GM23338 (cell line): ENCODE results near the gene FNDC3B. TPM values are rescaled to one million over a fixed set of nuclear protein-coding genes. Genes with fewer than 3 reads are reported as not detected.
A peak's percentile ranks its signal among the peaks of the same experiment; 100 is the strongest.

Source experiments
- ATAC-seq: fragments of 200-7000 bp; cut with Tn5 transposase; 3 replicates; pipeline ENCODE4 v1.9.1; 2020
- DNase-seq: peaks from one replicate; pipeline ENCODE4 v3.0.0-alpha.2; 2015; ENCODE audit warnings: low spot score
- H2AFZ ChIP-seq: fragments of 200-600 bp; sonication (generic); 2 replicates; pipeline ENCODE4 v1.8.0; 2016; ENCODE audit warnings: antibody characterized with exemption, mild to moderate bottlenecking, moderate library complexity
- H3F3A ChIP-seq: fragments of 200-600 bp; sonication (generic); replicated peaks from 2 replicates; pipeline ENCODE4 v1.8.0; 2017; ENCODE audit warnings: antibody characterized with exemption, mixed run types, low read depth
- H3K27ac ChIP-seq: fragments of 200-600 bp; sonication (generic); 2 replicates; pipeline ENCODE4 v1.6.1; 2016; ENCODE audit warnings: low read depth
- H3K27me3 ChIP-seq: fragments of 200-600 bp; sonication (generic); 2 replicates; pipeline ENCODE4 v1.8.0; 2016; ENCODE audit warnings: mild to moderate bottlenecking, mixed run types, moderate library complexity; ENCODE audit not compliant: insufficient read depth
- H3K36me3 ChIP-seq: fragments of 200-600 bp; sonication (generic); 2 replicates; pipeline ENCODE4 v1.8.0; 2016; ENCODE audit warnings: mild to moderate bottlenecking; ENCODE audit not compliant: insufficient read depth
- H3K4me1 ChIP-seq: fragments of 200-600 bp; sonication (generic); 2 replicates; pipeline ENCODE4 v1.8.0; 2016; ENCODE audit warnings: mild to moderate bottlenecking, moderate library complexity; ENCODE audit not compliant: insufficient read depth
- H3K4me2 ChIP-seq: fragments of 200-600 bp; sonication (generic); 2 replicates; pipeline ENCODE4 v1.7.1; 2017; ENCODE audit warnings: mixed run types
- H3K4me3 ChIP-seq: fragments of 200-600 bp; sonication (generic); 2 replicates; pipeline ENCODE4 v1.6.1; 2016; ENCODE audit warnings: mixed run types
- H3K79me2 ChIP-seq: fragments of 200-600 bp; sonication (generic); replicated peaks from 2 replicates; pipeline ENCODE4 v1.8.0; 2017; ENCODE audit warnings: mild to moderate bottlenecking; ENCODE audit not compliant: insufficient read depth
- H3K9me2 ChIP-seq: fragments of 200-600 bp; sonication (generic); 2 replicates; pipeline ENCODE4 v1.8.0; 2017; ENCODE audit not compliant: insufficient read depth
- H4K20me1 ChIP-seq: fragments of 200-600 bp; sonication (generic); replicated peaks from 2 replicates; pipeline ENCODE4 v1.8.0; 2017; ENCODE audit warnings: mild to moderate bottlenecking; ENCODE audit not compliant: insufficient read depth
- H3K27ac Mint-ChIP-seq: 2 replicates; pipeline ENCODE4 v1.8.0; 2020; ENCODE audit warnings: inconsistent platforms, mild to moderate bottlenecking, moderate library complexity, mixed read lengths
- H3K27me3 Mint-ChIP-seq: 3 replicates; pipeline ENCODE4 v1.8.0; 2022; ENCODE audit warnings: low read depth, mild to moderate bottlenecking, moderate library complexity, mixed read lengths, inconsistent platforms; ENCODE audit not compliant: insufficient read depth, poor library complexity
- H3K36me3 Mint-ChIP-seq: 3 replicates; pipeline ENCODE4 v1.8.0; 2021; ENCODE audit warnings: low read depth, mild to moderate bottlenecking, inconsistent platforms, moderate library complexity, mixed read lengths
- H3K4me1 Mint-ChIP-seq: 3 replicates; pipeline ENCODE4 v1.8.0; 2020; ENCODE audit warnings: mild to moderate bottlenecking, inconsistent platforms, mixed read lengths
- H3K4me3 Mint-ChIP-seq: 3 replicates; pipeline ENCODE4 v1.8.0; 2021; ENCODE audit warnings: moderate library complexity, mild to moderate bottlenecking, inconsistent platforms, mixed read lengths
- H3K9me3 Mint-ChIP-seq: 3 replicates; pipeline ENCODE4 v1.8.0; 2020; ENCODE audit warnings: moderate library complexity, mild to moderate bottlenecking, inconsistent platforms, mixed read lengths
- CREB1 ChIP-seq: fragments of 250-450 bp; sonication (Bioruptor Pico); IDR thresholded peaks from 2 replicates; pipeline ENCODE4 v1.5.0; 2020; ENCODE audit warnings: low read depth, mild to moderate bottlenecking, moderate library complexity
- CTCF ChIP-seq, 2 experiments: fragments of 200-600 bp in 1 of 2; sonication (generic) in 1 of 2; conservative IDR thresholded peaks; 2 replicates each; pipeline versions ENCODE4 v1.5.1 to v1.6.1; 2016 to 2017; ENCODE audit warnings: antibody characterized with exemption in 2 of 2, low read depth in 2 of 2, mild to moderate bottlenecking in 2 of 2, moderate library complexity in 1 of 2
- ETS1 ChIP-seq: IDR thresholded peaks from 2 replicates; pipeline ENCODE4 v1.6.1; 2016; ENCODE audit warnings: antibody characterized with exemption
- EZH2 ChIP-seq: fragments of 200-600 bp; sonication (generic); IDR thresholded peaks from one replicate; pipeline ENCODE4 v1.8.0; 2017; ENCODE audit warnings: antibody characterized with exemption, mild to moderate bottlenecking, low read depth; ENCODE audit not compliant: unreplicated experiment
- EZH2phosphoT487 ChIP-seq: fragments of 200-600 bp; sonication (generic); IDR thresholded peaks from one replicate; pipeline ENCODE4 v1.8.1; 2018; ENCODE audit warnings: antibody characterized with exemption; ENCODE audit not compliant: unreplicated experiment
- JUNB ChIP-seq: IDR thresholded peaks from one replicate; pipeline ENCODE4 v1.6.1; 2016; ENCODE audit warnings: antibody characterized with exemption; ENCODE audit not compliant: unreplicated experiment
- NANOG ChIP-seq: IDR thresholded peaks from 2 replicates; pipeline ENCODE4 v1.6.1; 2016; ENCODE audit warnings: antibody characterized with exemption, borderline replicate concordance
- POLR2AphosphoS5 ChIP-seq: IDR thresholded peaks from 2 replicates; pipeline ENCODE4 v1.6.1; 2016; ENCODE audit warnings: antibody characterized with exemption, low read depth
- REST ChIP-seq: IDR thresholded peaks from one replicate; pipeline ENCODE4 v1.6.1; 2018; ENCODE audit warnings: antibody characterized with exemption; ENCODE audit not compliant: unreplicated experiment
- STAT1 ChIP-seq: IDR thresholded peaks from one replicate; pipeline ENCODE4 v1.6.1; 2016; ENCODE audit warnings: antibody characterized with exemption; ENCODE audit not compliant: unreplicated experiment
- ZNF114 ChIP-seq: fragments of 250-450 bp; sonication (Bioruptor Pico); IDR thresholded peaks from 2 replicates; pipeline ENCODE4 v1.5.0; 2020; ENCODE audit warnings: mild to moderate bottlenecking, moderate library complexity
- ZNF331 ChIP-seq: fragments of 250-450 bp; sonication (Bioruptor Pico); IDR thresholded peaks from 2 replicates; pipeline ENCODE4 v1.5.0; 2020; ENCODE audit warnings: low read depth, mild to moderate bottlenecking, moderate library complexity
- ZNF462 ChIP-seq: fragments of 250-450 bp; sonication (Bioruptor Pico); IDR thresholded peaks from 2 replicates; pipeline ENCODE4 v1.5.0; 2020; ENCODE audit warnings: mild to moderate bottlenecking, moderate library complexity
- polyA plus RNA-seq: library from polyadenylated mRNA; unstranded; fragments of >200 nt; fragmentation: Nextera tagmentation; extraction: Ambion mirVana; gene quantifications from 2 replicates; pipeline ENCODE4 v1.2.1, GENCODE V29; 2016
- total RNA-seq: library from RNA; depleted of rRNA; stranded (reverse); fragments of >200 nt; shearing (Covaris generic); gene quantifications from 2 replicates; pipeline ENCODE4 v1.2.3, GENCODE V29; 2014

The FNDC3B gene
- total and polyA plus RNA-seq, 2 experiments from 2014 or later, result 19.1 to 55.4 TPM

GRCh38 chr3:172189213-172189612 is 149.8 kb downstream of the FNDC3B start:
- TF ChIP-seq EZH2, result no peak
- no peak for TF ChIP-seq CTCF (conservative IDR thresholded peaks at IDR 0.05; ENCODE audit: low read depth in 2 of 2)
- TF ChIP-seq NANOG, result no peak
- TF ChIP-seq ZNF114, result no peak
- TF ChIP-seq ZNF331 (CRISPR knock-in tag), result no peak
- TF ChIP-seq CREB1 (CRISPR knock-in tag), result no peak
- TF ChIP-seq JUNB, result no peak
- no peak for TF ChIP-seq REST
- no peak for TF ChIP-seq EZH2phosphoT487
- no peak for TF ChIP-seq POLR2AphosphoS5
- TF ChIP-seq ETS1, result no peak
- no peak for TF ChIP-seq ZNF462
- TF ChIP-seq STAT1, result no peak
- Histone ChIP-seq H3K4me2 (no peak overlapping the region), H4K20me1 (no peaks in the 10 kb centered on the region), H3K4me3 (no peak overlapping the region), H3K27ac (0 out of 2 replicates have a peak overlapping the region, but pooled peaks have one; percentile 33), H2AFZ (no peak overlapping the region), H3K27me3 (no peaks in the 10 kb centered on the region), H3K4me1 (peaks cover 11% of the 10 kb centered on the region), H3F3A (no peaks in the 10 kb centered on the region), H3K36me3 (no peaks in the 10 kb centered on the region), H3K79me2 (peaks cover 58% of the 10 kb centered on the region), H3K9me2 (no peaks in the 10 kb centered on the region)
- DNase-seq, result no peak
- Mint-ChIP-seq H3K4me3 (no peak overlapping the region), H3K36me3 (peaks cover 5% of the 10 kb centered on the region; the same call in 1 of the 3 replicates), H3K4me1 (peaks cover 24% of the 10 kb centered on the region), H3K27ac (no peak overlapping the region), H3K27me3 (no peaks in the 10 kb centered on the region), H3K9me3 (0 out of 3 replicates have a peak, but pooled peaks cover 2% of the 10 kb centered on the region)
- no peak for ATAC-seq
